HG02981 (cell line): ENCODE data around the gene ERGIC3.
"Not testable (repeated sequence)": the region's sequence is repeated elsewhere in the genome, so short reads cannot be mapped to it uniquely, and the experiment has no call there.

ENCODE experiments used
- ATAC-seq: cut with Tn5 transposase; IDR thresholded peaks from one replicate; pipeline ENCODE4 v1.9.1; 2021; ENCODE audit warnings: mild to moderate bottlenecking, moderate library complexity; ENCODE audit not compliant: unreplicated experiment

The ERGIC3 gene

GRCh38 chr20:35517767-35518166 lies 24.1 kb upstream of the ERGIC3 start:
- not testable (repeated sequence) for ATAC-seq

DNA sequence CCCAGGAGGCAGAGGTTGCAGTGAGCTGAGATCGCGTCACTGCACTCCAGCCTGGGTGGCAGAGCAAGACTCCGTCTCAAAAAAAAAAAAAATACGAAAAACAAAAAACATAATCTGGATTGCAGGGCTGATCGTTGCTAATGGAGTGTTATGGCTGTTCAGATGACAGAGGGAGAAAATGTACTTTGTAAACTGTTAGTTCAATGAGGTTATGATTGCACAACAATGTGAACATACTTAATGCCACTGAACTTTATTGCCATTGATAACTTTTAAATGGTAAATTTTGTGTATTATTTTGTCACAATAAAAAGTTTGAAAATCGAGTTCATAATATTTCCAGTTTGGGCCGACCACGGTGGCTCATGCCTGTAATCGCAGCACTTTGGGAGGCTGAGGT lies 22.9 kb upstream of the ERGIC3 start:
- ATAC-seq = no peak

DNA sequence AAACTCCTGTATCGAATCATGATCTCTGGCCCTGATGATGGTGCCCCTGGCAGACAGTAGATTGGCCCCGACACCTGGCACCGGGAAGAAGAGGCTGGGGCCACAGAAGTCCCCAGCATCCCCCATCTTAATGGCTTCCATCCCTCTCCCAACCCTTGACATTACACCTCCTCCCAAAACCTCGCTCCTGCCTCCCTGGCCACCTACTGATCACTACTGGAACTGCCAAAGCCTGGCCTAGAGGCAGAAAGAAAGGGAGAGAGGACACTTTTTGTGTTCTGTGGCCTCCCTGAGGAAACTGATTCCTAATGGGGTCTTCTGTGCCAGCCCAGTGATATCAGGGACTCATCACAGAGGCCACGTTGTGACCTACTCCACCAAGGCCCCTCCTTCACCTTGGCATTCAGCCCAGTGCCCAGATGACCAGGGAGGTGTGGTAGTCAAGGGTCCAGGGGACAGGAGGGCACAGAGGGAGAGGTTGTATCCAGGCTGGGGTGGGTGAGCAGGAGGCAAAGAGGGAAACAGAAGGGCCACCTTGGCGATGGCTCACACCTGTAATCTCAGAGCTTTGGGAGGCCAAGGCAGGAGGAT lies 18.5 kb upstream of the ERGIC3 start:
- ATAC-seq = no peak

DNA sequence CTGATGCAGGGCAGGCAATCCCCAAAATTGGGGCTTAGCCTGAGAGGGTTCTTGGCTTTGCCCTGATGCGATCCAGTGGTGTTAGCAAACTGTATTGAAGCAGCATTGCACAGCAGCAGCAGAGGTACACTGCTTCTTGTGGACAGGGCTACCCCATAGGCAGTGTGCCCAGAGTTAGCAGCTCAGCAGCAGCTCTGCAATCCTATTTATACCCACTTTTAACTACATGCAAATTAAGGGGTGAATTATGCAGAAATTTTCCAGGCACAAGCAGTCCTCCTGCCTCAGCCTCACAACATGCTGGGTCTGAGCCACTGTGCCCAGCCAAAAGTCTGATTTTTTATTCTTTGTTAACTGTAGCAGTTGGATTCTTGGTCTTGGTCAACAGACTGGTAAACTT lies 16.2 kb upstream of the ERGIC3 start:
- no peak for ATAC-seq

DNA sequence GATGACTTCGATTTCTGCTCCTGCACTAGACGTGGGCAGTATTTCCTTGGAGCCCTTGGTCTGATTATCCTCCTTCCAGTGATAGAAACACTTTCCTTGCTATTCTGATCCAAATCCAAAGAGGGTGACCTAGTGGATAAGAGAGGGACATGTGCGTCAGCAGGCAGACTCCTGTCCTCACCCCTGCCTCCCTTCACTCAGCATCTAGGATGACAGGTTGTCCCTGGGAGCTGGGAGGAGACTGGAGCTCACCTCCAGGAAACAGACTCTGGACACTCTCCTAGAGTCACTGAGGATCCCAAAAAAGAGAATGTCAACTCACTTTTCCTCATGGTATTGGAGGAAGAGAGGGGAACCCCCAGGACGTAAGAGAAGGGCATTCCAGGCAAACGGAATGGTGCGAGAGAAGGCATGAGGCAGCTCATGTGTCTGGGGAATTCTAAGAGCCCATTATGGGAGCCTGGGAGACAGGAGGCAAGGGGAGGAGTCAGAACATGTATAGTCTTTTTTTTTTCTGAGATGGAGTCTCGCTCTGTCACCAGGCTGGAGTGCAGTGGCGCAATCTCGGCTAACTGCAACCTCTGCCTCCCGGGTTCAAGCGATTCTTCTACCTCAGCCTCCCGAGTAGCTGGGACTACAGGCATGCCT lies 14.6 kb upstream of the ERGIC3 start:
- ATAC-seq = no peak

DNA sequence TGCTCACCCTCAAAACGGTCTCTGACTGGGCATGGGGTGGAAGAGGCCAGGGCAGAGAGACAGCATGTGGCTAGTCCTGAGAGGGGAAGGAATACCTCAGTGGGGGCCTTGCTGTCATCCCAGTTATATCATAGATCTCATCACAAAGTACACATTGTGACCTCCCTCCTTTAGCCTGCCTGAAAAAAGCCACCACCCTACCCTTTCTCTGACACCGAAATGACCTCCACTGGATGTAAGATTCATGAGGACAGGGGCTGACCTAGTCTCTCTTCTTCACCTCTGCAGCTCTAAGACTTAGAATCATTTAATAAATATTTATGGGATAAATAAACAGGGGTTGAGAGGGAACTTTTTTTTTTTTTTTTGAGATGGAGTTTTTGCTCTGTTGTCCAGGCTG lies 12.3 kb upstream of the ERGIC3 start, which contains the start of gene C20orf173:
Gene C20orf173 (minus strand): TSS at position 101 of the 400 bp plus-strand sequence. CDS start 279 bp downstream, outside the sequence.
- ATAC-seq = no peak

DNA sequence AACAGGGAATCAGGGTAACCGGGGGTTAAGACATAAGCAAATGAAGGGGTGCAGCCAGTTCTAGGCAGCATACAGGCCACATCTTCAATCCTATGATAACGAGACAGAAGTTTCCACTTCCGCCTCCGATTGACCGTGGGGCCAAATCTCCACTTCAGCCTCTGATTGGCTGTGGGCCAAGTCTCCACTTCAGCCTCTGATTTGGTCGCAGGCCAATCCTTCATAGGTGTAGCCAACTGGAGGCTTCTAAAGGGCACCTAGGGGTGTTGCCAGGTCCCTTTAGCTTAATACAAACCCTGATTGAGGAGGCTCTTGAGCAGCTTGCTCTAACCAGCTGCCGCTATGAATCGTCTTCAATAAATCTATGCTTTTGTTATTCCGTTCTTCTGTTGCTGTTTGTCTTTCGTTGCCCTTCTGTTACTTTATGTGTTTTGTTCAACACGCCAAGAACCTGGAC lies 2.1 kb upstream of the ERGIC3 start:
- ATAC-seq = no peak

DNA sequence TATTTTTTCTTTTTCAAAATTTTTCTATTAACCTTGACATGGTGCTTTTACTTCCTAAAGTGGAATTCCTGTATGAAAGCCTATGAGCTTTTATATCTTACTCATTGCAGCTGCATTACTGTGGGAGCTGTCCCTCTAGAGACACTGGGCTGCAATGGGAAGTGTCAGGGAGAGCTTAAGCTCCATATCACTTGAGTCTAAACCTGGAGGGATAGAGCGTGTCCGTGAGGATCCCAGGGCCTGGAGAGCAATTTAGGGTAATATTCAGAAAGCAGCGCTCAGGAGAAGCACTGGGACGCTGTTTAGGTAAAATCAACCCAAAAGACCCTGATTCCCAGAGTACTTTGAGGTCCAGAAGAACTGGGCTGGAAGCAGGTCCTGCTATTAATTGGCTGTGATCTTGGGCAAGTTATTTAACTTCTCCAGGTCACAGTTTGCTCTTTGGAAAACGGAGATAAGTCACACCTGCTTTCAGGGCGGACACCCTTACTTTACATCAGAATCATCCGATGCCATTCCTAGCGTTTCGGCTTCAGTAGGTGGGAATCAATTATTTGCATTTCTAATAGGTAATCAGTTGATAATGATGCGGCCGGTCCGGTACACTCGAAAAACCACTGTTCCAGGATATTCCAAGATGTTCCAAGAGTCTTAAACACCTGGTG lies 628 bp upstream of the ERGIC3 start:
- ATAC-seq = no peak

DNA sequence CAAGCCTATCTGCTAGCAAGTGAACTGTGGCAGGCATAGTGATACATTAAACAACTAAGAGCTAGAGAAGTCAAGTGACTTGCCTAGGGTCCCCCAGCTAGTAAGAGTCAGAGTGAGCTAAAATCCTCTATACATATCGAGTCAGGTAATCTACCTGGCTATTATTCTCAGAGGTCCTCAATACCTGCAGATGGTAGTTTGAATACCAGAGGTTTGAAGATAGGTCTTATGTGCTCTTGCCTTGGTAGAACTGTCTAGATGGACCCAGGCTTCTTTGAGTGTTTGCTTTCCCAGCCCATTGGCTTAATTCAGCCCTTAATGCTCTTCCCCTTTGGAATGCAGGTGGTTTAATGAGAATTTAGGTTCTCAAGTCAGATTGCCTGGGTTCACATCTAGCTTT lies 1.1 kb downstream of the ERGIC3 start:
- ATAC-seq = no peak

GRCh38 chr20:35544436-35544835 lies 2.6 kb downstream of the ERGIC3 start:
- no peak for ATAC-seq

DNA sequence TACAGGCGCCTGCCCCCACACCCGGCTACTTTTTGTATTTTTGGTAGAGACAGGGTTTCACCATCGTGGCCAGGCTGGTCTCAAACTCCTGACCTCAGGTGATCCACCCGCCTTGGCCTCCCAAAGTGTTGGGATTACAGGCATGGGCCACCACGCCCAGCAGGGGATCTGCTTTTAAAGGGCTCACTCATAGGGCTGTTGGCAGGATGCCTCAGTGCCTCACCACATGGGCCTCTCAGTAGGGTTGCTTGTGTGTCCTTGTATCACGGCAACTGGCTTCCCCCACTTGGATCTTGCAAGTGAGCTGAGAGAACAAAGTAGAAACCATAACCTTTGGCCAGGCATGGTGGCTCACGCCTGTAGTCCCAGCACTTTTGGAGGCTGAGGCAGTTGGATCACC lies 3.1 kb downstream of the ERGIC3 start:
- not testable (repeated sequence) for ATAC-seq

DNA sequence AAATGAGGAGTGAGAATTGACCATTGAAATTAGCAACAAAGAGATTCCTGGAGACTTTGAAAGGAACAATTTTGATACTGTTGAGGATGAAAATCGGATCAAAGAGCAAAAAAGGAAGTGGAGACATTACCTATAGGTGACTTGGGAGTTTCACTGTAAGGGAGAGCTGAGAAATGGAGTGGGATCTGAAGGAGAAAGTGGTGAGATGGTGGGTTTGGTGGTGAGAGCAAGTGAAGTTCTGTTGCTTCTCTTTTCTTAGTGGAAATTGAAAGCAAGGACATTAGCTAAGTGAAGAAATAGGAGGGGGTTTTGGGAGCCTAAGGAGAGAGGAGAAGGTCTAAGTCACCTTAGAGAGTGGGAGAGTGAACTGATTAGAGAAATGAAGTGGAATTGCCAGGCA lies 4.2 kb downstream of the ERGIC3 start:
- no peak for ATAC-seq

DNA sequence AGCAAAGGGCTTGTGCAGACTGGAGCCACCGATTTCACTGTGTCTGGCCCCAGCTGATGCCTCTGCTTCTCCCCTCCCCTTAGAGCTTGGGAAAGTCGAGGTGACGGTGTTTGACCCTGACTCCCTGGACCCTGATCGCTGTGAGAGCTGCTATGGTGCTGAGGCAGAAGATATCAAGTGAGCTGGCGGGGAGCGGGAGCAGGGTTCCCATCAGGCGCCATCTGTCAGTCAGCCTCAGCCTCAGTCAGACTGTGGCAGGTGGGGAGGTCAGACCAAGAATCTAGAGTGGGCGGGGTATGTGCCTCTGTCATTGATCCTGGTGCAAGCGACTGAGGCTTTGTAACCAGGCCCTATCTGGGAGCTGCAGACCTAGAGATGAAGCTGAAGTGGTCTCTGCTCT lies 5.5 kb downstream of the ERGIC3 start:
- no peak for ATAC-seq

- ATAC-seq = no peak
These were observed 9.6 kb downstream of the ERGIC3 start for GRCh38 chr20:35551503-35551902.

GRCh38 chr20:35552914-35553313 lies 11.0 kb downstream of the ERGIC3 start:
- ATAC-seq = no peak

DNA sequence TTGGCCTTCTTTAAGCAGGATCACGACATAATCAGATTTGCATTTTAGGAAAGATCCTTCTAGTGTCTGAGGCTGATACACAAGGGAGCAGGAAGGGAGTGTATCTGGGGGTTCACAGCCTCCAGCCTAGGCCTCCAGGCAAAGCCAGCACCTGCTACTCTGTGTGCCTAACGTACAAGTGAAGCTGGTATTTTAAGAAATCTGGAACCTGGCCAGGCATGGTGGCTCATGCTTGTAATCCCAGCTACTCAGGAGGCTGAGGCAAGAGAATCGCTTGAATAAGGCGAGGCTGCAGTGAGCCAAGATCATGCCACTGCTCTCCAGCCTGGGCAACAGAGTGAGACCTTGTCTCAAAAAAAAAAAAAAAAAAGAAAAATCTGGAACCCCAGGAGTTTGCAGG lies 13.6 kb downstream of the ERGIC3 start:
- not testable (repeated sequence) for ATAC-seq

DNA sequence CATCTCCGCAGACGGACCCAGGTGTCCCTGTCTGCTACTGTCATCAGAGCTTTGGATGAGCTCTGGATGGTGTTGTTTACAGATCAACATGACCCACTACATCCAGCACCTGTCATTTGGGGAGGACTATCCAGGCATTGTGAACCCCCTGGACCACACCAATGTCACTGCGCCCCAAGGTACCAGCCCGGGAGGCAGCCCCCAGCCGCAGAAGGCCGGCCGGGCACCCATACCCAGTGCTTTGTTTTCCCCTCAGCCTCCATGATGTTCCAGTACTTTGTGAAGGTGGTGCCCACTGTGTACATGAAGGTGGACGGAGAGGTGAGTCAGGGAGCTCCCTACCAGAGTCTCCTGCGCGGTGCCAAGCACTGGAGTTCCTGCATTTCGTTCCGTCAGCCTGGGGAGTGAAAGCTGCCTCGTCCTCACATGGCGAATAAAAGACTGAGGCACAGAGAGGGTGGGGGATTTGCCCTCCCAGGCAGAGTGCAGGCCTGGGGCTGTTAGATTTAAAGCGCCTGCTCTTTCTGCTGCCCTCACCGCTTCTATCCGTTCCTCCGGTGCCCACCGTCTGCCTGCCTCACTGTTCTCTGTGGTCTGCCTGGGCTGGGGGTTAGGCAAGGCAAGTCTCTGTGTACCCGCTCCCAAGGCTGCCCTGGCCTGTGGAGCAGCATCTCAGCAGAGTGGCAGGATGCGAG lies 14.2 kb downstream of the ERGIC3 start:
- no peak for ATAC-seq

- no peak for ATAC-seq
These were observed 15.0 kb downstream of the ERGIC3 start for GRCh38 chr20:35556871-35557270.

GRCh38 chr20:35558451-35558850 lies 16.6 kb downstream of the ERGIC3 start:
- no peak for ATAC-seq

GRCh38 chr20:35559042-35559693 lies 17.3 kb downstream of the ERGIC3 start:
- no peak for ATAC-seq

GRCh38 chr20:35560105-35560511 lies 18.2 kb downstream of the ERGIC3 start:
- ATAC-seq = no peak
